Ureter (tissue), 1 donor: ENCODE data around the gene AAK1. TPM values are rescaled to one million over a fixed set of nuclear protein-coding genes. Genes with fewer than 3 reads are reported as not detected.
"Not testable (repeated sequence)": the region's sequence is repeated elsewhere in the genome, so short reads cannot be mapped to it uniquely, and the experiment has no call there.

Source experiments
- DNase-seq: peaks from one replicate; pipeline ENCODE4 v3.0.0-alpha.2; 2020; ENCODE audit warnings: low spot score
- total RNA-seq: library from RNA; stranded (reverse); gene quantifications from one replicate; pipeline ENCODE4 v1.2.4, GENCODE V29; 2023
- donor health status: DM: yes; HTN: yes; CAD: no.

AAK1 gene
- total RNA-seq, 1 donor from 2014 or later = 97.0 TPM

GRCh38 chr2:69453475-69454129 lies 189.9 kb downstream of the AAK1 start:
- DNase-seq = no peak

DNA sequence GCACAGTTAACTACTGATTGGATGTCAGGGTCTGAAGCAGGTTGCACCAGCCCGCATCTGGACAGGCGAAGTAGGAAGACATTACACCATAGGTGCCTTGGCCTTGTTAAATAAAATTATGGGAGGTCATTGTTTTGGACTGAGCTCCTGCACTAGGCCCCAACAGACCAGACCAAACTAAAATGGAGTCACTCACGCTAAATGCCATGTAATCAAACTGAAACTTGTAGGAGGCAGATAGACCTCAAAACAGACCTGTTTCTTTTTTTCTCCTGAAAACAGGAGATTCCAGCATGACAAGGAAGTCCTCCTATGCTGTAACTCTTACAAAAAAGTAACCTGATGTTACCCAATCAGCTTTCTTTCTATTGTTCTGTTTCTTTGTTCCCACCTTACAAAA lies 190.9 kb downstream of the AAK1 start:
- DNase-seq = no peak

GRCh38 chr2:69450735-69451416 lies 192.7 kb downstream of the AAK1 start:
- DNase-seq = no peak

DNA sequence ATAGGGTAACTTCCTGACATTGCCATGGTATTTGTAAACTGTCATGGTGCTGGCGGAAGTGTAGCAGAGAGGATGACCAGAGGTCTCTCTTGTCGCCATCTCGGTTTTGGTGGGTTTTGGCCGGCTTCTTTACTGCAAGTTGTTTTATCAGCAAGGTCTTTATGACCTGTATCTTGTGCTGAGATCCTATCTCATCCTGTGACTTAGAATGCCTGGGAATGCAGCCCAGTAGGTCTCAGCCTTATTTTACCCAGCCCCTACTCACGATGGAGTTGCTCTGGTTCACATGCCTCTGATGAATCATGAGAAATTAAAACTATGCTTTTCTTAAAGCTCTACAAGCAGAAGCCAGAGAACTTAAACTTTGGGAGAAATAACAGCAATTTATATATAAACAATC lies 193.6 kb downstream of the AAK1 start:
- DNase-seq = no peak

DNA sequence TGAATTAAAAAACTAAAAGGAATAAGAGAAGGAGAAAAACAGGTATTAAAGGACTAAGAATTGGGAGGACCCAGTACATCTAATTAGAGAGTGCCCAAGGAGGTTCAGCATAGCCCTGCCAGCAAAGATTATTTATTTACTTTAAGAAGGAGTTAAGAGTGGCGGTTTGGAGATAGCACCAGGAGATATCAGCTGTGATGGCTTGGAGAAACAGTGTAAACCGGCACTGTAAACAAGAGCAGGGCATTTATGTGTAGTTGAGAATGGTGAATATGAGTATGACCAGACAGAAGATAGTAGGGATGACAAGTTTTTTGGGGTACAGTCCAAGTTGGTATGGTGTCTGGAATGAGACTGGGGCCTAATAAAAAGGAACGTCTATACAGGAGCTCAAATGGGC lies 199.9 kb downstream of the AAK1 start:
- DNase-seq = not testable (repeated sequence)

DNA sequence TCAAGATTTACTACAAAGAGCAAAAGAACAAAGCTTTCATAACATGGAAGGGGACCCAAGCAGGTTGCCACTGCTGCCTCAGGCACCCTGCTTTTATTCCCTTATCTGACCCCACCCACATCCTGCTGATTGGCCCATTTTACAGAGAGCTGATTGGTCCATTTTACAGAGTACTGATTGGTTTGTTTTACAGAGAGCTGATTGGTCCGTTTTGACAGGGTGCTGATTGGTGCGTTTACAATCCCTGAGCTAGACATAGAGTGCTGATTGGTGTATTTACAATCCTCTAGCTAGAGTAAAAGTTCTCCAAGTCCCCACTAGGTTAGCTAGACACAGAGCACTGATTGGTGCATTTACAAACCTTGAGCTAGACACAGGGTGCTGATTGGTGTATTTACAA lies 204.0 kb downstream of the AAK1 start:
- DNase-seq = not testable (repeated sequence)

DNA sequence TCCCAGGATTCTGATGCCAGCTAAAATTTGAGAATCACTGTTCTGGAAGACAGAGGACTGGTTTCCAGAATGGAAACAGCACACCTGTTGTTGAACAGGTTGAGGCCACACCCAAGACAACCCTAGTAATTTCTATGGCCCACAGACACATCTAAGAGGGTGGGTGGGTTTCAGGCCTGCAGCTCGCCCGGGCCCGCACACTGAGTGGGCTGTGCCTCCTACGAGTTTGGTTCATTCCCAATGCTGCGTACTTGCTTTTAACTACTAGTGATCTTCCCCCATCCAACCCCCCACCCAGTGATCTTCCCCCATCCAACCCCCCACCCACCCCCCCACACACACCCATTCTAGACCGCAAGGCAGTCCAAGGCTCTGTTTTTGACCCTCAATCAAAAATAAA lies 205.0 kb downstream of the AAK1 start:
- DNase-seq = no peak

DNA sequence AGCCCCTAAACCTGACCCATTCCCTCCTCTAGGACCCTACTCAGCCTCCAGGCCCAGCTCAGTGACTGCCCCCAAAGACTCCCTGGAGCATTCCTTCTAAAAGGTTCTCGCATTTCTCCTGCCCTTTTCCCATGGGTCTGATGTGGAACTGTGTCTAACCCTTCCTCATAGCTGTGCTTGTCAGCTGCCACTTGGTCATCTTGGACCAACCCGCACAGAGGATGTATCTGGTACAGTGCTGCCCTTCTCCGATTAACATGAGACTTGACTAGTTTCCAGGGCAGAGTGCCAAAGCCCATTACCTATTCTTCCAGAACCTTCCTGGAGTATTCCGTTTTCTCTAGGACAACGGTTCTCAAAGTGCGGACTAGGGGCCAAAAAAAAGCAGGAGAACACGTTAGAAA lies 205.8 kb downstream of the AAK1 start:
- DNase-seq = peak; percentile 64

DNA sequence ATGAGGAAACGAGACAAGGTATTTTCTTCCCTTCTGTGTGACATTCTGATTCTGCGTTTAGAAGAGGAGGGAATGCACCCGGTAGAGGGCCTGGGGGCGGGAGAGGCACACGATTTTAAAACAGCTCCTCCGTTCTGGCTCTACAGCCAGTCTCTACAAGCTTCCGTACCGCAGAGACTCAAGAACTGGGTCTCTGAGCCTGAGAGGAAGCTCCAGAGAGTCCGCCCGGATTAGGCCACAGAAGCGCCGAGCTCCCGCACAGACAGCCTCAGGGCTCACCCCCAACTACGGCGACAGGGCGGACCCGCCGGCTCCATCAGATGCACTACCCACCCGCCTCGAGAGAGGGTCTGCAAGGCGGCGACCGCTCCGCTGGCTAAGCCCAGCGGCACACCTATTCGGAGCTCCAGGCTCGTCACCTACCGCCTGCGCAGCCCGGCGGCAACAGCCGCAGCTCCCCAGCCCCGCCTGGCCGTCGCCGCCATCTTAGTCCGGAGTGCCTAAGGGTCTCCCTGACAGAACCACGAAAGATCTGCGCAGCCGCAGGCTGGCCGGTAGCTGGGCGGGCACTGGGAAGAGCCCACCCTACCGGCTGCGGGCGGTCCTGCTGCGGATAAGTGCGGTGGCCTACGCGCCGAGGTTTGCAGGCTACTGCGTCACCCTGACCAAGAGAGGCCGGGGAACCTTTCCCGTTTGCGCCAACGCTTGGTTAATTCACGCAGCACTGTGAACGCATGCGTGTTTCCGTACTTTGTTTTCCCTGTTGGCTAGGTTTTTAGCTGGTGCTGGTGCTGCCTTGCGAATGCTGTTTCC lies 206.4 kb downstream of the AAK1 start, which contains the start of gene NFU1:
Gene NFU1, minus strand, starts transcription at position 498 of the 813 bp plus-strand sequence. Its CDS starts 13 bp downstream, at position 485.
- DNase-seq = peak; percentile 91

DNA sequence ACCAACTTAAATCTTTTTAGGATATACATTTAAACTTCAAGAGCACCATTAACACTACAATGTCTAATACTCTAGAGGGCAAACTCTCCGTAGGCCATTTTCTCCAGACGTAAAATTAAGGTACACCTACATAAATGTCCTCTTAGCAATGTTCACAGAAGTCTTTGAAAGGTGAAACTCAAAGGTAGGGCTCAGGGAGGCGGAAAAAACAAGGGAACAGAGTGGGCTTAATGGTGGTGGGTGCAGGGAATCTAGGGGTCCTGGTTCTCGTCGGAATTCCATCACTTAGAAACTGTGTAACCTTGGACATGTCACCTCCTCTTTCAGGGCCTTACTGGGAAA lies 207.0 kb downstream of the AAK1 start:
- DNase-seq = no peak

GRCh38 chr2:69434753-69435152 lies 208.8 kb downstream of the AAK1 start:
- no peak for DNase-seq

- DNase-seq = no peak
Observed at GRCh38 chr2:69429491-69430183, 213.9 kb downstream of the AAK1 start.

GRCh38 chr2:69428981-69429380 lies 214.6 kb downstream of the AAK1 start:
- DNase-seq = no peak

DNA sequence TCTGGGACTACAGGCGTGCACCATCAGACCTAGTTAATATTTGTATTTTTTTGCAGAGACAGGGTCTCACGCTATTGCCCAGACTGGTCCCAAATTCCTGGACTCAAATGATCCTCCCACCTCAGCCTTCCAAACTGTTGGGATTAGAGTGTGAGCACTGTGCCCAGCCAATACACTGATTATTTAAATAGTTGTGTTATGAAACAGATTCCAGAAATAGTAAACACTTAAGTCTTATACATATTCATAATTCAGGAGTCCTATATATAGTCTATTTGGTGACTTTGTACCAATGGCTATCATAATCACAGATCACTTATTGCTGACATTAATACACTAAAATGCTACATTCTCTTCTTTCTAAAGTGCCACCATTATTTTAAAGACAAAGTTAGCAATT lies 219.1 kb downstream of the AAK1 start:
- DNase-seq = no peak

DNA sequence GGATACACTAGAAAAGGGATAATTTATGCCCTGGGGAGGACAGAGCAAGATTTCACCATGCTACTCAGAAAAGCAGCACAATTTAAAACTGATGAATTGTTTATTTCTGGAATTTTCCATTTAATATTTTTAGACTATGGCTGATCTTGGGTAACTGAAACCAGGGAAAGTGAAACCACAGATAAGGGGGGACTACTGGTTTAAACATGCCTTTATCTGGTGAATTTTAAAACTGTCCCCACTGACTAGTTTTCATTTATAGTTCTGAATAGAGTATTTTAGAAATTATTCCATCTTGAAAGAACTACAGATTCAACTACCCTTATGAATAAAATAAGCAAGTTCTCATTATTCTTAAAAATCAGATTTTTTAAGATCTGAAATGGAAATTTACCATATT lies 221.3 kb downstream of the AAK1 start:
- DNase-seq = no peak

DNA sequence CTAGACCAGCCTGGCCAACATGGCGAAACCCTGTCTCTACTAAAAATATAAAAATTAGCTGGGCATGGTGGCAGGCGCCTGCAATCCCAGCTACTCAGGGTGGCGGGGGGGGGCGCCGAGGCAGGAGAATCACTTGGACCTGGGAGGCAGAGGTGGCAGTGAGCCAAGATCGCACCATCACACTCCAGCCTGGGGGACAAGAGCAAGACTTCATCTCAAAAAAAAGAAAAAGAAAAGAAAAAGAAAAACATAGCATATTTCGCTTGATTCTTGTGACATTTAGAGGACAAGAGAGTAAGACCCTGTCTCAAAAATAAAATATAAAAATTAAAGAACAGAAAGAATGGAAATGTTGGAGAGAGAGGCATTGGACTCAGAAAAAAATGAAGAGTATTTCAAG lies 224.4 kb downstream of the AAK1 start:
- not testable (repeated sequence) for DNase-seq

GRCh38 chr2:69416147-69416546 lies 227.4 kb downstream of the AAK1 start:
- no peak for DNase-seq

Other genes starting within 250 kb of the AAK1 start
- 39.4 TPM for gene NFU1, start 206.3 kb downstream of the AAK1 start, total RNA-seq
- gene ANXA4, start 98.4 kb upstream of the AAK1 start, total RNA-seq = 169 TPM
- 18.5 TPM for gene GMCL1, start 185.9 kb upstream of the AAK1 start, total RNA-seq